Hematopoietic multipotent progenitor cell treated with erythropoietin and hydrocortisone succinate and interleukin-3 and kit ligand, for 4 days (in vitro differentiated cells): ENCODE data around the gene CANX.
"Not testable (repeated sequence)": the region's sequence is repeated elsewhere in the genome, so short reads cannot be mapped to it uniquely, and the experiment has no call there.

Experiments
- DNase-seq: peaks from one replicate; pipeline ENCODE4 v3.0.0-alpha.2; 2015

The CANX gene, protein sequence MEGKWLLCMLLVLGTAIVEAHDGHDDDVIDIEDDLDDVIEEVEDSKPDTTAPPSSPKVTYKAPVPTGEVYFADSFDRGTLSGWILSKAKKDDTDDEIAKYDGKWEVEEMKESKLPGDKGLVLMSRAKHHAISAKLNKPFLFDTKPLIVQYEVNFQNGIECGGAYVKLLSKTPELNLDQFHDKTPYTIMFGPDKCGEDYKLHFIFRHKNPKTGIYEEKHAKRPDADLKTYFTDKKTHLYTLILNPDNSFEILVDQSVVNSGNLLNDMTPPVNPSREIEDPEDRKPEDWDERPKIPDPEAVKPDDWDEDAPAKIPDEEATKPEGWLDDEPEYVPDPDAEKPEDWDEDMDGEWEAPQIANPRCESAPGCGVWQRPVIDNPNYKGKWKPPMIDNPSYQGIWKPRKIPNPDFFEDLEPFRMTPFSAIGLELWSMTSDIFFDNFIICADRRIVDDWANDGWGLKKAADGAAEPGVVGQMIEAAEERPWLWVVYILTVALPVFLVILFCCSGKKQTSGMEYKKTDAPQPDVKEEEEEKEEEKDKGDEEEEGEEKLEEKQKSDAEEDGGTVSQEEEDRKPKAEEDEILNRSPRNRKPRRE

DNA sequence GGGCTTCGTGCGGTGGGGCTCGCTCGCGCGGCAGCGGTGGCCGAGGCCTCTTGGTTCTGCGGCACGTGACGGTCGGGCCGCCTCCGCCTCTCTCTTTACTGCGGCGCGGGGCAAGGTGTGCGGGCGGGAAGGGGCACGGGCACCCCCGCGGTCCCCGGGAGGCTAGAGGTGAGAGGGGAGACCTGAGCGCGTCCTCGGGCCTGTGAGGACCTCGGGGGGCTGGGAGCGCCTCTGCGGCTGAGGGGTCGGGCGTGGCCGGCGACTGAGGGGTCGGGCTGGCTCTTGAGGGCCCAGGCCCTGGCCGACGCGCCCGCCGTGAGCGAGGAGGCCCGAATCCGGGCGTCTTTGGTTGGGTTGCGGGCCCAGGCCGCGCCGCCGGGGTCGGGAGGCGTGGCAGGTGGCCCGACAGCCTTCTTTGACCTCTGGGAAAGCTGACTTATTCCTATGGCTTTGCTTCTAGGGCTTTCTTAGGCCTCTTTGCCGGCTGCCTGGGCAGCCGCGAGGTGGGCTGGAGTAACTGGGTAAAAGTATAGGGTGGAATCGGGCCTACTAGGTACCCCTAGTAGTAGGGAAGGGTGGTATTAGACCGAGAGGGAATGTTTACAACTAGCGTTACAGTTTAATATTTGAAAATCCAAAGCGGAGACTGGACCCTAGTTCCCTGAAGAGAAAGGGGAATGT lies at the start of gene CANX:
Gene CANX, plus strand, starts transcription at position 33 of the 681 bp plus-strand sequence. CDS start 6,715 bp downstream, outside the sequence.
- no peak for DNase-seq

DNA sequence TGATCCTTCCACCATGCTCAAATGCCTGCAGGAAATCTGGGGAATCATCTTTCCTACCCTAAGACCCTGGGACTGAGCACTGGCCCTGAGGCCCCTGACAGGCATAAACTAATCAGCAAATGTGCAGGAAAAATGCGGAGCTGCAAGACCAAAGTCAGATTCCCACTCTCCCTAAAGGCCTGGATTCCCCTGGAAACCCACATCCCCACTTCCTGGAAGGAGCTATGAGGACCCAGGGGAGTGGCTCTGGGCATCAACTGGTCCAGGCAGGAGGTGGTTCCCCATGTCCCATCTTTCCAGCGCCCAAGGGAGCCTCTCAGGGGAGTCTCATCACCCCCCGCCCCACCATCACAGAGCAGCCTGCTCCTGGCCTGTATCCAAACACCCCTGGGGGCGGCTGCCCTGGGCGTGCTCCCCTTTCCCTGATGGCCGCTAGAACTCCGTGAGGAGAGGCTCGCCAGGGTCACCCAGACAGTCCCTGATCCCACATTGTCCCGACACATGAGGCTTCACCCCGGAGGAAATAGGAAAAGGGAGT lies 49.5 kb upstream of the CANX start:
- DNase-seq, result not testable (repeated sequence)

DNA sequence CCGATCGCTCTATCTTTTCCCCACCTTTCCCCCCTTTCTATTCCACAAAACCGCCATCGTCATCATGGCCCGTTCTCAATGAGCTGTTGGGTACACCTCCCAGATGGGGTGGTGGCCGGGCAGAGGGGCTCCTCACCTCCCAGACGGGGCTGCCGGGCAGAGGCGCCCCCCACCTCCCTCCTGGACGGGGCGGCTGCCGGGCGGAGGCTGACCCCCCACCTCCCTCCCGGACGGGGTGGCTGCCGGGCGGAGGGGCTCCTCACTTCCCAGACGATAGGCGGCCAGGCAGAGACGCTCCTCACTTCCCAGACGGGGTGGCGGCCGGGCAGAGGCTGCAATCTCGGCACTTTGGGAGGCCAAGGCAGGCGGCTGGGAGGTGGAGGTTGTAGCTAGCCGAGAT lies 48.5 kb upstream of the CANX start:
- DNase-seq, result not testable (repeated sequence)

GRCh38 chr5:179653135-179653534 lies 45.6 kb upstream of the CANX start:
- peak; percentile 37 for DNase-seq

GRCh38 chr5:179657302-179658178 lies 41.2 kb upstream of the CANX start:
- DNase-seq, result not testable (repeated sequence)

GRCh38 chr5:179658179-179658856 lies 40.4 kb upstream of the CANX start:
- peak; percentile 62 for DNase-seq

- DNase-seq, result not testable (repeated sequence)
These were observed 37.1 kb upstream of the CANX start for GRCh38 chr5:179661647-179662046.

GRCh38 chr5:179668391-179668790 lies 30.4 kb upstream of the CANX start:
- DNase-seq, result peak; percentile 84

DNA sequence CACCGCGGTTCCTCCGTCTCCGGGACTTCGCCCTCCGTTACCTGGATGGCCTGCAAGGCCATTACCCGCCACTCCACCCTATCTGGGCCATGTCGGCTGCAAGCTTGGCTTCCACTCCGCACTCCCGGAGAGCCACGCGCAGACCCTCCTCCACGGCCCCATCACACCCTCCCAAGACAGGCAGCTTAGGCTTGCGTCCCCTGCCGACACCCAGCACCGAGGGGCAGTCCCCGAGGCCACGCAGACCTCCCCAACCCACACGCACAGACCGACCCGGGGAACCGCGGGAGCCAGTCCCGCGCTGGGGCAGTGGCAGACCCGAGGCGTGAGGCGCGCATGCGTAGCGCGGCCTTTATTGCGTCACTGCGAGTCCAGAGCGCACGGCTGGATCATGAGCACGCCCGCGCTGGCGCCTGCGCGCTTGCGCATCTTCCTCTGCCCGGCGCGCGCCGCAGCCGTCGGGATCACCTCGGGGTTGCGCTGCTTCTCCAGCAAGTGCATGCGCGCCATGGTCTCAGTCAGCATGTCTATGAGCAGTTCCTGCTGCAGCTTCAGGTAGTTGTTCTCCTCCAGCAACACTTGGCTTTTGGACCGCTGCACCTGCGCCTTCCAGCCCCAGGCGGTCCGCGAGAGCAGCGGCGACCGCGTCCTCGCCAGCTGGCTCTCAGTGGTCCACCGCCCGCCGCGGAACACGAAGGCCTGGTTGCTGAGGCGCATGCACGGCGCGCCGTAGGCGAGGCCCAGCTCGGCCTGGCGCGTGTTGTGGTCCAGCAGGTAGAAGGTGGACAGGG lies 20.3 kb upstream of the CANX start:
- peak; percentile 98 for DNase-seq

GRCh38 chr5:179679014-179679674 lies 19.6 kb upstream of the CANX start:
- peak; percentile 90 for DNase-seq

DNA sequence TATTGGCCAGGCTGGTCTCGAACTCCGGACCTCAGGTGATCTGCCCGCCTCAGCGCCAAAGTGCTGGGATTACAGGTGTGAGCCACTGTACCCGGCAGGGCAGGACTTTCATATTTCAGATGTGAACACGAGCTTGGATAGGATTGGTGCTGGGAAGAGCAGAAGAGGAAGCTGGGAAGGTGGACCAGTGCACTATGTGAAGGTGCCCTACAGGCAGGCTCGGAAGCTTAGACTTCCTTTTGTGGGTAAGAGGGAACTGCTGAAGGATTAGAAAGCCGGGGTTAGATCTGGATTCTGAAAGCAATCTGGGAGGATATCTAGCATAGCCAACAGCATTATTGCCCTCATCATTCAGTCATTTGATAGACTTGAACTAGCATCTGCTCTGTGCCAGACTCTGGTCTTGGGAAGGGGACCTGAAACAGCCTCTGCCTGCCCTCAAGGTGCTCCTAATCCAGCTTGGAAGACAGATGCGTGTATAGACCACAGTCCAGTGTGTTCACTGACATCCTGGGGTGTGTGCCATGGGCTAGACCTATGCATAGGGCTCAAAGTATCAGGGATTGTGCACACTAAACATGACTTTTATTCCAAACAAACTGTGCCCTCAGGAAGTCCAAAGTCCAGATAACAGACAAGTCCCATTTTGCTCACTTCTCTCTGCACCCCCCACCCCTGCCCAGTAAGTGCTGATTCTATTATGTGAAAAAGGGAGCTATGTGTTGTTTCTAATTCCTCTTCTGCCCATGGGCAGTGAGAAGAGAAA lies 18.6 kb upstream of the CANX start:
- DNase-seq, result peak; percentile 18

DNA sequence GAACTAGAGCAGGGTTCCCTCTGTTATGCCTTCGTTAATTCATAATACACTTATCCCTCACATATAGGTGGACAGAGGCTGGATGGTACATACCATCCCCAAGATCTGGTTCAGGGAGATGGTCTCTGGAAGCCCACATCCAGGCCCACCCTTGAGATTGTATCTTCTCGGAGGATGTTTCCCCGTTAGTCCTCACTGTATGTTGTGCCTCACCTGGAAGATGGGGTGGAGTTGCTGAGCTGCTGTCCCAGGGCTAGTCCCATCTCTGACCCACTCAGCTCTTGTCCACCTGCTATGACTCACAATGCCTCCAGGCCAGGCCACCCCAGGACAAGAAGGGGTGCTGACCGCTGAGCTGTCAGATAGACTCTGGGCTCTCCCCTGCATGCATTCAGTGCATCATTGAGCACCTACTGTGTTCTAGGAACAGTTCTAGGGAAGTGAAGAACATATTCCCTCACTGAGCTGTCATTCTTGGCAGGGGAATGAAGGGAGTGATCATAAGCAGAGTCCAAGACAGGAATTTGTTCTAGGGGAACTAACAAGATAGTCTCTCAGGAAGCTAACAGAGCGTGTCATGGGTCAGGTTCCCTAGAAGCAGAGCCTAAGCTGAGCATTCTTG lies 17.9 kb upstream of the CANX start, which contains the start of gene CBY3:
Gene CBY3, minus strand, starts transcription at position 255 of the 622 bp plus-strand sequence. Its CDS starts 116 bp downstream, at position 139.
- DNase-seq, result no peak

DNA sequence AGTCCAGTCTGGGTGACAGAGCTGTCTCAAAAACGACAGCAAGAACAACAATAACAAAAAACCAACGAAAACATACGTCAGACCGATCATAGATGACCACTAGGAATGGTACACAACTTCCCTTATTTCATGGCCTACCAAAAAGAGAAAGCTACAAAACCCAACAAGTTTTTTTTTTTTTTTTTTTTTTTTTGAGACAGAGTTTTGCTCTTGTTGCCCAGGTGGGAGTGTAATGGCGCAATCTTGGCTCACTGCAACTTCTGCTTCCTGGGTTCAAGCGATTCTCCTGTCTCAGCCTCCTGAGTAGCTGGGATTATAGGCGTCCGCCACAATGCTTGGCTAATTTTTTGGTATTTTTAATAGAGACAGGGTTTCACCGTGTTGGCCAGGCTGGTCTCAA lies 9.6 kb upstream of the CANX start:
- DNase-seq, result not testable (repeated sequence)

- no peak for DNase-seq
These were observed 4.2 kb upstream of the CANX start for GRCh38 chr5:179694561-179694960.

- DNase-seq, result peak; percentile 51
These were observed 2.2 kb upstream of the CANX start for GRCh38 chr5:179696603-179697002.

- no peak for DNase-seq
These were observed 1.7 kb upstream of the CANX start for GRCh38 chr5:179697108-179697507.

- not testable (repeated sequence) for DNase-seq
These were observed 1.2 kb upstream of the CANX start for GRCh38 chr5:179697543-179697942.

GRCh38 chr5:179697993-179698934 lies 503 bp upstream of the CANX start:
- peak; percentile 100 for DNase-seq
